K562 (cell line): ENCODE results near the gene WASHC2A. TPM values are rescaled to one million over a fixed set of nuclear protein-coding genes. Genes with fewer than 3 reads are reported as not detected.
"Not testable (repeated sequence)": the region's sequence is repeated elsewhere in the genome, so short reads cannot be mapped to it uniquely, and the experiment has no call there.

Experiments used
- ATAC-seq: fragments of 200-7000 bp; cut with Tn5 transposase; 3 replicates; pipeline ENCODE4 v1.9.1; 2020; ENCODE audit warnings: moderate library complexity
- Bru-seq: library from RNA; stranded (reverse); fragments of 400-500 nt; gene quantifications from one replicate; lab custom pipeline; 2021; lab: Mats Ljungman, UMichigan
- BruChase-seq, 2 experiments: library from RNA; stranded (reverse); fragments of 400-500 nt; gene quantifications; one replicate each; lab custom pipeline; 2021; lab: Mats Ljungman, UMichigan
- BruUV-seq: library from RNA; stranded (reverse); fragments of 400-500 nt; replicated peaks from 2 replicates; lab custom pipeline; 2021; lab: Mats Ljungman, UMichigan
- CTCF ChIA-PET: fragments of 300-600 bp; formaldehyde crosslinking; extraction: SDS; loops from one replicate; lab custom pipeline; 2021; ENCODE audit warnings: low intra/inter-chr PET ratio; lab: Yijun Ruan, JAX
- POLR2A ChIA-PET: fragments of 300-600, 350-650 bp; sonication (Branson Sonifier 250); formaldehyde crosslinking; extraction: SDS; loops from one replicate; lab custom pipeline; 2021; ENCODE audit warnings: antibody characterized with exemption, inconsistent platforms; lab: Yijun Ruan, JAX
- DNase-seq, 4 experiments: peaks; one replicate each; pipeline versions ENCODE4 v3.0.0 to v3.0.0-alpha.2; 2011 to 2018; ENCODE audit warnings: low spot score in 3 of 4, mixed read lengths in 3 of 4; ENCODE audit errors: extremely low read depth in 1 of 4
- FAIRE-seq: peaks from 2 replicates; lab custom pipeline; 2011; peaks lifted over from hg19 to GRCh38; lab: Jason Lieb, UNC
- H2AFZ ChIP-seq: 2 replicates; pipeline ENCODE4 v1.6.0; 2011; ENCODE audit warnings: low read depth, low read length, control low read depth, inconsistent platforms
- H3K27ac ChIP-seq: fragments of 200-600 bp; 3 replicates; pipeline ENCODE4 v1.8.0; 2011; ENCODE audit warnings: low read depth, mild to moderate bottlenecking, control low read depth, inconsistent platforms, low read length, moderate library complexity, mixed read lengths; ENCODE audit errors: extremely low read depth
- H3K27me3 ChIP-seq, 2 experiments: fragments of 300-600 bp in 1 of 2; 2 replicates in 1 of 2; 3 replicates in 1 of 2; pipeline versions ENCODE4 v1.6.0 to v1.8.0; 2011; ENCODE audit warnings: inconsistent platforms in 2 of 2, low read length in 2 of 2, mild to moderate bottlenecking in 1 of 2, mixed read lengths in 1 of 2, moderate library complexity in 1 of 2; ENCODE audit not compliant: control insufficient read depth in 2 of 2, insufficient read depth in 2 of 2
- H3K36me3 ChIP-seq: fragments of 300-600 bp; 3 replicates; pipeline ENCODE4 v1.8.0; 2011; ENCODE audit warnings: mild to moderate bottlenecking, low read length, inconsistent platforms; ENCODE audit not compliant: control insufficient read depth, insufficient read depth
- H3K4me1 ChIP-seq, 2 experiments: fragments of 200-600 bp in 1 of 2; replicated peaks in 1 of 2; 2 replicates in 1 of 2; 3 replicates in 1 of 2; pipeline versions ENCODE4 v1.5.1 to v1.8.0; 2011; ENCODE audit warnings: inconsistent platforms in 2 of 2, low read length in 2 of 2, mild to moderate bottlenecking in 1 of 2, mixed read lengths in 1 of 2, moderate library complexity in 1 of 2; ENCODE audit not compliant: control insufficient read depth in 2 of 2, insufficient read depth in 2 of 2
- H3K4me2 ChIP-seq: 2 replicates; pipeline ENCODE4 v1.6.1; 2011; ENCODE audit warnings: low read length, control low read depth, inconsistent platforms, mixed read lengths; ENCODE audit not compliant: insufficient read depth
- H3K4me3 ChIP-seq: fragments of 200-600 bp; sonication (generic), shearing (Covaris generic); 2 replicates; pipeline ENCODE4 v1.5.1; 2016; ENCODE audit warnings: control low read depth, inconsistent platforms
- H3K79me2 ChIP-seq: fragments of 200-600 bp; 3 replicates; pipeline ENCODE4 v1.8.0; 2011; ENCODE audit warnings: low read length, inconsistent platforms; ENCODE audit not compliant: control insufficient read depth, insufficient read depth
- H3K9ac ChIP-seq, 2 experiments: 2 replicates each; pipeline versions ENCODE4 v1.6.0 to v1.6.1; 2011; ENCODE audit warnings: low read depth in 2 of 2, low read length in 2 of 2, control low read depth in 1 of 2, inconsistent platforms in 1 of 2, mild to moderate bottlenecking in 1 of 2, mixed read lengths in 1 of 2; ENCODE audit not compliant: insufficient read depth in 1 of 2
- H3K9me1 ChIP-seq: one replicate; pipeline ENCODE4 v1.6.0; 2011; ENCODE audit warnings: inconsistent platforms, mild to moderate bottlenecking, low read length, moderate library complexity; ENCODE audit not compliant: control insufficient read depth, insufficient read depth
- H3K9me3 ChIP-seq: replicated peaks from 2 replicates; pipeline ENCODE4 v1.5.1; 2011; ENCODE audit warnings: low read depth, low read length, inconsistent platforms; ENCODE audit not compliant: control insufficient read depth, insufficient read depth
- H4K20me1 ChIP-seq: replicated peaks from 2 replicates; pipeline ENCODE4 v1.6.1; 2011; ENCODE audit warnings: low read length, inconsistent platforms, mixed read lengths; ENCODE audit not compliant: control insufficient read depth, insufficient read depth
- CBX1 ChIP-seq: sonication (generic); IDR thresholded peaks from 2 replicates; pipeline ENCODE4 v1.6.1; 2016; ENCODE audit warnings: antibody characterized with exemption, low read depth, mild to moderate bottlenecking
- GABPB1 ChIP-seq: sonication (generic); formaldehyde crosslinking; IDR thresholded peaks from 2 replicates; pipeline ENCODE4 v1.8.0; 2022; ENCODE audit warnings: mild to moderate bottlenecking, missing genetic modification reagents
- HDAC1 ChIP-seq, 2 experiments: fragments of 450-650 bp; IDR thresholded peaks; 2 replicates each; pipeline ENCODE4 v1.6.1; 2016 to 2017; ENCODE audit warnings: inconsistent platforms in 1 of 2, mild to moderate bottlenecking in 1 of 2, moderate library complexity in 1 of 2
- RAD51 ChIP-seq: fragments of 450-650 bp; IDR thresholded peaks from 2 replicates; pipeline ENCODE4 v1.7.1; 2016; ENCODE audit warnings: low read depth, mild to moderate bottlenecking, borderline replicate concordance
- RBBP5 ChIP-seq: fragments of 200-600 bp; sonication (generic); IDR thresholded peaks from 2 replicates; pipeline ENCODE4 v1.6.1; 2012; ENCODE audit warnings: borderline replicate concordance, mild to moderate bottlenecking, low read length, control low read depth, inconsistent platforms; ENCODE audit not compliant: insufficient read depth, poor library complexity, severe bottlenecking
- WGBS: fragments of 100-300 bp; shearing (Covaris generic); methylation state at CpG from one replicate; pipeline ENCODE4 v1.1.6; 2016; ENCODE audit warnings: low coverage, mixed read lengths; ENCODE audit not compliant: insufficient coverage; ENCODE audit errors: missing lambda C conversion rate; 5-methylcytosine and 5-hydroxymethylcytosine counted together
- in situ Hi-C: fragments of 300-500 bp; cut with MboI; formaldehyde crosslinking; loops from 4 replicates; pipeline ENCODE4 v1.15.0; 2018; ENCODE audit warnings: inconsistent platforms, mixed read lengths
- intact Hi-C: fragments of 100-400 bp; cut with micrococcal nuclease; formaldehyde crosslinking; loops from 2 replicates; pipeline ENCODE4 v1.14.2; 2022
- long read RNA-seq, 3 experiments: library from polyadenylated mRNA in 2 of 3; library from RNA in 1 of 3; unstranded in 2 of 3; stranded (forward) in 1 of 3; transcript quantifications; one replicate each; pipeline ENCODE4 v2.0.0, GENCODE V29; 2019 to 2022
- polyA minus RNA-seq, 3 experiments: library from RNA; depleted of rRNA, polyadenylated mRNA; stranded (reverse); fragments of >200 nt; gene quantifications; 2 replicates each; pipeline ENCODE4 v1.2.3, GENCODE V29; 2011
- polyA plus RNA-seq, 8 experiments: library from polyadenylated mRNA; depleted of rRNA in 4 of 8; stranded (reverse) in 5 of 8; unstranded in 3 of 8; fragments of >200 nt; fragmentation: Nextera tagmentation in 2 of 8; fragmentation: Illumina TruSeq in 1 of 8; extraction: Ambion mirVana in 2 of 8; extraction: Trizol in 1 of 8; gene quantifications; 2 replicates each; pipeline versions ENCODE4 v1.2.1 to v1.2.3, GENCODE V29; 2011 to 2014; ENCODE audit warnings: inconsistent platforms in 1 of 8, missing spikeins in 1 of 8
- total RNA-seq, 7 experiments: library from RNA; depleted of rRNA in 6 of 7; stranded (reverse); fragments of >200 nt in 6 of 7; fragmentation: Illumina TruSeq in 2 of 7; extraction: Trizol in 2 of 7; gene quantifications; 2 replicates each; pipeline versions ENCODE4 v1.2.1 to v1.2.3, GENCODE V29; 2011 to 2021; ENCODE audit warnings: low replicate concordance in 1 of 7
- TF ChIP-seq, protein P1 (sequence below): fragments of 450-650 bp; formaldehyde crosslinking; IDR thresholded peaks from 2 replicates; pipeline ENCODE4 v1.4.0; 2020; ENCODE audit warnings: mild to moderate bottlenecking, mixed read lengths

The WASHC2A gene, protein sequence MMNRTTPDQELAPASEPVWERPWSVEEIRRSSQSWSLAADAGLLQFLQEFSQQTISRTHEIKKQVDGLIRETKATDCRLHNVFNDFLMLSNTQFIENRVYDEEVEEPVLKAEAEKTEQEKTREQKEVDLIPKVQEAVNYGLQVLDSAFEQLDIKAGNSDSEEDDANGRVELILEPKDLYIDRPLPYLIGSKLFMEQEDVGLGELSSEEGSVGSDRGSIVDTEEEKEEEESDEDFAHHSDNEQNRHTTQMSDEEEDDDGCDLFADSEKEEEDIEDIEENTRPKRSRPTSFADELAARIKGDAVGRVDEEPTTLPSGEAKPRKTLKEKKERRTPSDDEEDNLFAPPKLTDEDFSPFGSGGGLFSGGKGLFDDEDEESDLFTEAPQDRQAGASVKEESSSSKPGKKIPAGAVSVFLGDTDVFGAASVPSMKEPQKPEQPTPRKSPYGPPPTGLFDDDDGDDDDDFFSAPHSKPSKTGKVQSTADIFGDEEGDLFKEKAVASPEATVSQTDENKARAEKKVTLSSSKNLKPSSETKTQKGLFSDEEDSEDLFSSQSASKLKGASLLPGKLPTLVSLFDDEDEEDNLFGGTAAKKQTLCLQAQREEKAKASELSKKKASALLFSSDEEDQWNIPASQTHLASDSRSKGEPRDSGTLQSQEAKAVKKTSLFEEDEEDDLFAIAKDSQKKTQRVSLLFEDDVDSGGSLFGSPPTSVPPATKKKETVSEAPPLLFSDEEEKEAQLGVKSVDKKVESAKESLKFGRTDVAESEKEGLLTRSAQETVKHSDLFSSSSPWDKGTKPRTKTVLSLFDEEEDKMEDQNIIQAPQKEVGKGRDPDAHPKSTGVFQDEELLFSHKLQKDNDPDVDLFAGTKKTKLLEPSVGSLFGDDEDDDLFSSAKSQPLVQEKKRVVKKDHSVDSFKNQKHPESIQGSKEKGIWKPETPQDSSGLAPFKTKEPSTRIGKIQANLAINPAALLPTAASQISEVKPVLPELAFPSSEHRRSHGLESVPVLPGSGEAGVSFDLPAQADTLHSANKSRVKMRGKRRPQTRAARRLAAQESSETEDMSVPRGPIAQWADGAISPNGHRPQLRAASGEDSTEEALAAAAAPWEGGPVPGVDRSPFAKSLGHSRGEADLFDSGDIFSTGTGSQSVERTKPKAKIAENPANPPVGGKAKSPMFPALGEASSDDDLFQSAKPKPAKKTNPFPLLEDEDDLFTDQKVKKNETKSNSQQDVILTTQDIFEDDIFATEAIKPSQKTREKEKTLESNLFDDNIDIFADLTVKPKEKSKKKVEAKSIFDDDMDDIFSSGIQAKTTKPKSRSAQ (N-terminal part only)
- 33.8 and 86.0 TPM in 2 replicates for total RNA-seq (2011; cell fraction: chromatin; rRNA removed; ENCODE audit: low replicate concordance)
- total RNA-seq (2011; cell fraction: nucleolus; rRNA removed) = 14.0 and 18.6 TPM in 2 replicates
- total RNA-seq (2011; cell fraction: nucleoplasm; rRNA removed) = 23.9 and 31.2 TPM in 2 replicates
- total RNA-seq (2014; rRNA removed) = 23.8 and 26.3 TPM in 2 replicates
- 32.2 and 39.0 TPM in 2 replicates for total RNA-seq (2014; rRNA removed; fragmentation: Illumina TruSeq; extraction: Trizol)
- 42.2 and 43.8 TPM in 2 replicates for total RNA-seq (2015; rRNA removed; fragmentation: Illumina TruSeq; extraction: Trizol)
- 24.8 and 28.8 TPM in 2 replicates for total RNA-seq (2021)
- 20.8 and 28.7 TPM in 2 replicates for polyA plus RNA-seq (2011; rRNA removed)
- polyA plus RNA-seq (2011; cell fraction: cytosol; rRNA removed) = 7.6 and 8.2 TPM in 2 replicates
- polyA plus RNA-seq (2011; cell fraction: nucleus; rRNA removed) = 36.1 and 39.9 TPM in 2 replicates
- 19.7 and 22.8 TPM in 2 replicates for polyA plus RNA-seq (2012)
- polyA plus RNA-seq (2014; fragmentation: Illumina TruSeq; extraction: Trizol) = 29.6 and 33.8 TPM in 2 replicates
- 1 to 10 TPM; 4.7 to 5.6 TPM for polyA plus RNA-seq (2014; fragmentation: Nextera tagmentation; extraction: Ambion mirVana)
- 19.1 and 19.3 TPM in 2 replicates for polyA plus RNA-seq (2014; rRNA removed)
- polyA minus RNA-seq (2011; rRNA and poly(A)+ RNA removed) = 53.6 and 73.9 TPM in 2 replicates
- 15.3 and 16.4 TPM in 2 replicates for polyA minus RNA-seq (2011; cell fraction: cytosol; rRNA and poly(A)+ RNA removed)
- 13.2 and 25.4 TPM in 2 replicates for polyA minus RNA-seq (2011; cell fraction: nucleus; rRNA and poly(A)+ RNA removed)
- Bru-seq, nascent RNA = percentile 63 among the genes with signal in this experiment
- BruChase-seq, experiment 1, labeled RNA remaining after a 2-hour chase = percentile 70 among the genes with signal in this experiment
- percentile 76 among the genes with signal in this experiment for BruChase-seq, experiment 2, labeled RNA remaining after a 6-hour chase
- long read RNA-seq, experiment 1, full-length matches to known transcripts = 69 of 138 reads
- long read RNA-seq, experiment 1, partial matches to known transcripts = 35 of 138 reads
- long read RNA-seq, experiment 1, other reads (novel, unspliced or antisense) = 34 of 138 reads
- long read RNA-seq, experiment 2, full-length matches to known transcripts = 1 of 32 reads
- long read RNA-seq, experiment 2, partial matches to known transcripts = 19 of 32 reads
- long read RNA-seq, experiment 2, other reads (novel, unspliced or antisense) = 12 of 32 reads
- long read RNA-seq, experiment 3, full-length matches to known transcripts = 1 of 25 reads
- long read RNA-seq, experiment 3, partial matches to known transcripts = 17 of 25 reads
- long read RNA-seq, experiment 3, other reads (novel, unspliced or antisense) = 7 of 25 reads

DNA sequence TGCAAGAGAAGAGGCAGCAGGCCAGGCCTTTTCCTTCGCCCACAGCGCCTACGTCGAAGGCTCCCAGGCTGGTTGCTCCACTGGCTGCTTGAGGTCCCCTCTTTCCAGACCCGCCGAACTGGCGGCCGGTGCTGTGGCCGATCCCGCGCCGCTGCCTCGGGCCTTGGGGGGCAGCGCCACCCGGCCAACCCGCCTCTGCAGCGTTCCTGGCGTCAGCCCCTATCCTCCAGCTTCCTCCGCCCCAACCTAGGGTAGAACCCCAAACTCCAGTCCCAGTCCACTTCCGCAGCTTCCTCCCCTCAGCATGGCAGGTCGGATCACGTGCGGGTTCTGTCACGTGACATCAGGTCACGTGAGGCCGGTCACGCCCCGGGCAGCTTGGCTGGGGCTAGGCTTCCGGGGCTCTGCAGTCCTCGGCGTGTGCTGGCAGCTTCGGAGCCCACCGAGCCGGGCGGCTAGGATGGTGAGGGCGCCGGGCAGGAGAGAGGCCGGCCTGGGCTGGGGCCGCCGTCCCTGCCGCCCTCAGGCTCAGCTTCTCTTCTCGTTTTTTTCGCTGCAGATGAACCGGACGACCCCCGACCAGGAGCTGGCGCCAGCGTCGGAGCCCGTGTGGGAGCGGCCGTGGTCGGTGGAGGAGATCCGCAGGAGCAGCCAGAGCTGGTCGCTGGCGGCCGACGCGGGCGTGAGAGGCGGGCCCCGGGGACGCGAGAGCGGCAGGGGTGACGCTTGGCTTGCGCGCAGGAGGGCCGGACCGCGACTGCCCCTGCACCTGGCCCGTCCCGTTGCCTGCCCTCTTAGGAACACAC, at the start of gene WASHC2A:
Gene WASHC2A (plus strand): TSS at position 409 of the 806 bp plus-strand sequence. CDS start 52 bp downstream, at position 461.
- DNase-seq (peak; percentile 31 to 72 (median 53)), FAIRE-seq (peak; percentile 95)
- H3K27ac ChIP-seq = peak within 1 kb of the TSS; percentile 44; the same call in 1 of the 3 replicates
- TF ChIP-seq CBX1 = 0 out of 2 replicates have a peak, but pooled peaks have one; percentile 47
- 0 out of 2 replicates have a peak, but pooled peaks have one; percentile 25 for TF ChIP-seq GABPB1
- peak; percentile 40 for TF ChIP-seq RBBP5
- TF ChIP-seq RAD51 = peak; percentile 96
- peak in 1 of 2 experiments; percentile 50; a peak in 1 of 4 replicates for TF ChIP-seq HDAC1 (IDR thresholded peaks at IDR 0.05)
- TF ChIP-seq, protein P1, sequence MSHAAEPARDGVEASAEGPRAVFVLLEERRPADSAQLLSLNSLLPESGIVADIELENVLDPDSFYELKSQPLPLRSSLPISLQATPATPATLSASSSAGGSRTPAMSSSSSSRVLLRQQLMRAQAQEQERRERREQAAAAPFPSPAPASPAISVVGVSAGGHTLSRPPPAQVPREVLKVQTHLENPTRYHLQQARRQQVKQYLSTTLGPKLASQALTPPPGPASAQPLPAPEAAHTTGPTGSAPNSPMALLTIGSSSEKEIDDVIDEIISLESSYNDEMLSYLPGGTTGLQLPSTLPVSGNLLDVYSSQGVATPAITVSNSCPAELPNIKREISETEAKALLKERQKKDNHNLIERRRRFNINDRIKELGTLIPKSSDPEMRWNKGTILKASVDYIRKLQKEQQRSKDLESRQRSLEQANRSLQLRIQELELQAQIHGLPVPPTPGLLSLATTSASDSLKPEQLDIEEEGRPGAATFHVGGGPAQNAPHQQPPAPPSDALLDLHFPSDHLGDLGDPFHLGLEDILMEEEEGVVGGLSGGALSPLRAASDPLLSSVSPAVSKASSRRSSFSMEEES (CRISPR knock-in tag) = peak; percentile 95

More for the DNA sequence above, at the start of gene WASHC2A:
- Histone ChIP-seq H3K4me2 (peak within 1 kb of the TSS; percentile 65; the same call in 1 of the 2 replicates), H3K4me3 (peak within 1 kb of the TSS; percentile 59), H3K9ac (peak within 1 kb of the TSS; percentile 51 to 86; a peak in 3 of 4 replicates), H2AFZ (peak within 1 kb of the TSS; percentile 95)
- H4K20me1 ChIP-seq, intact Hi-C loops, H3K9me3 ChIP-seq, POLR2A ChIA-PET, in situ Hi-C loops, H3K9me1 ChIP-seq, H3K27me3 ChIP-seq, H3K4me1 ChIP-seq, H3K79me2 ChIP-seq, CTCF ChIA-PET, H3K36me3 ChIP-seq: not testable (repeated sequence)
- whole genome bisulfite sequencing = 2% methylated on average over 16 of the region's 73 CpGs
- ATAC-seq = peak; percentile 94
- TSS peak; percentile 34 for BruUV-seq
